ENCODE data around the gene SKIL. TPM values are rescaled to one million over a fixed set of nuclear protein-coding genes. Genes with fewer than 3 reads are reported as not detected.

Gene SKIL
- total RNA-seq, 1 experiment from 2014 or later = 29.0 TPM

GRCh38 chr3:170346481-170347392 is 10.8 kb upstream of the SKIL start:
- no peak for DNase-seq (ENCODE audit: low read depth)

- no peak for DNase-seq (ENCODE audit: low read depth)
Observed at GRCh38 chr3:170350515-170351413, 6.8 kb upstream of the SKIL start.

DNA sequence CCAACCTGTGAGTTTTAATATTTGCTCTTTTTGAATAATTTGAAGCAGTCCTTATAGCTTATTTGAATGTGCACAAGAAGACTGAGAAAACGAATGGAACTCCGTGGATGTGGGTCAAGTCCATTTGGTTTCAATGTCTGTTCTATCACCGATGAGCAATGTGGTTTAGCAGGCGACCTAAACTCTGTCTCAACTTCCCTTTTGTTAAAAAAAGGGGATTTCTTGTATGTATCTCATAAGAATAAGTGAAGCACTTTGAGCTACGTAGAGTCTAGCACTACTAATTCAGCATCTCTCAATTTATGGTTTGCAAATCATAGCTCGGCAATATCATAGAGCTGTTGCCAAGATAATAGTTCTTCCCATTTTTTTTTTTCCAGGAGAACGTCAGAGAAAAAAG is 4.6 kb upstream of the SKIL start:
- DNase-seq (ENCODE audit: low read depth) = no peak

GRCh38 chr3:170353485-170353884 is 4.0 kb upstream of the SKIL start:
- no peak for DNase-seq (ENCODE audit: low read depth)

DNA sequence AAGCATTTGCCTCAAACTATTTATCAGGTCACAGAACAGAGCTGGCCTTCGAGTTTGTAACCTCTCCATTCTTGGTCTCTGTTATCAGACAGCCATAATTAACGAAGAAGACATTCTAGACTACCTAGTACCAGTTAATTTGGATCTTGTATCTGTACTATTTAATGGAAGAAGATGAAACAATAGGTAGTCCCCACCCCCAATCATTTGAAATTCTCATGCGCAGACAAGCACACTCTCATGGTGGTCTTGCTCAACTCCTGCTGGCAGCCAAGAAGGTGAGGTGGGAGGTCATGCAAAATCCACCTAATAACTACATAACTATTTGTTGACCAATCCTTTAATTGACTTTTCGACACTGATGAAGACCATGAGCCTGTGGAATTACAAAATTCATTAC is 2.8 kb upstream of the SKIL start:
- no peak for DNase-seq (ENCODE audit: low read depth)

DNA sequence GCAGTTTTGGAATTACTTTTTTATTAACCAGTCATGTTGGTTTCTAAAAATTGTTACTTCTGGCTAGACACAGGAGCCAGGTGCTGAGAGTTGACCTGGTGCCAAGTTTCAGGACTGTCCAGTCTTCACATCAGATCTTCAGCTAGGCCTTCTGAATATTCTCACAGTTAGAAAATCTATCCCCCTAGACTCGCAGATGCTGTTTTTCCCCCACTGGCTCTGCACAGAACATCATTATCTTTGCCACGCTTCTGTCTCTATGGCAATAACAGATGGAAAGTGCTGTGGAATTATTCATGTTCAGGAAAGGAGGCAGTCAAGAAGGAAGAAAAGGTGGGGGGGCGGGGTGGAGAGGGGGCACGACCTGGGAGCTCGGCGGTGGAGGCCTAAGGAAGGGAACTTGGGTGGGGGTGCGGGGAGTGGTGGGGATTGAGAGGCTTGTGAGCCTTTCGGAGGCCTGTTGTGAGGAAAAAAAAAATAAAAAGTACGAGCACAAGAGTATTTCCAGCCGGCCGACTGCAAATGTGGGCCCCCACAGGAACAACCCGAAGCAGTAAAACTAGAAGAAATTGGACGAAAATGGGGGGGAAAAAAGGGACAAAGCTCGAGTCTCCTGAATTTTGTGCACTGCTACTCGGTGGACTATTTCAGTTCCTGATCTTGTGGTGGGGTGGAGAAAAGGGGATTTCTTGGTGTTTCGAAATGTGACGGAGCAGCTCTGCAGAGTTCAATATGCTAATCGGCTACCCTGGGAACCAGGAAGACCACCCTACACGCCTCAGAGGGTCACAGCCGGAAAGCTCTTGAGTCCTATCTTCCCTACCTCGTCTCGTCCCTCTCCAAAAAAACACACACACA is 1.5 kb upstream of the SKIL start:
- DNase-seq (ENCODE audit: low read depth) = peak; percentile 71

- DNase-seq (ENCODE audit: low read depth) = peak; percentile 90
Observed at GRCh38 chr3:170356596-170357175, 829 bp upstream of the SKIL start.

DNA sequence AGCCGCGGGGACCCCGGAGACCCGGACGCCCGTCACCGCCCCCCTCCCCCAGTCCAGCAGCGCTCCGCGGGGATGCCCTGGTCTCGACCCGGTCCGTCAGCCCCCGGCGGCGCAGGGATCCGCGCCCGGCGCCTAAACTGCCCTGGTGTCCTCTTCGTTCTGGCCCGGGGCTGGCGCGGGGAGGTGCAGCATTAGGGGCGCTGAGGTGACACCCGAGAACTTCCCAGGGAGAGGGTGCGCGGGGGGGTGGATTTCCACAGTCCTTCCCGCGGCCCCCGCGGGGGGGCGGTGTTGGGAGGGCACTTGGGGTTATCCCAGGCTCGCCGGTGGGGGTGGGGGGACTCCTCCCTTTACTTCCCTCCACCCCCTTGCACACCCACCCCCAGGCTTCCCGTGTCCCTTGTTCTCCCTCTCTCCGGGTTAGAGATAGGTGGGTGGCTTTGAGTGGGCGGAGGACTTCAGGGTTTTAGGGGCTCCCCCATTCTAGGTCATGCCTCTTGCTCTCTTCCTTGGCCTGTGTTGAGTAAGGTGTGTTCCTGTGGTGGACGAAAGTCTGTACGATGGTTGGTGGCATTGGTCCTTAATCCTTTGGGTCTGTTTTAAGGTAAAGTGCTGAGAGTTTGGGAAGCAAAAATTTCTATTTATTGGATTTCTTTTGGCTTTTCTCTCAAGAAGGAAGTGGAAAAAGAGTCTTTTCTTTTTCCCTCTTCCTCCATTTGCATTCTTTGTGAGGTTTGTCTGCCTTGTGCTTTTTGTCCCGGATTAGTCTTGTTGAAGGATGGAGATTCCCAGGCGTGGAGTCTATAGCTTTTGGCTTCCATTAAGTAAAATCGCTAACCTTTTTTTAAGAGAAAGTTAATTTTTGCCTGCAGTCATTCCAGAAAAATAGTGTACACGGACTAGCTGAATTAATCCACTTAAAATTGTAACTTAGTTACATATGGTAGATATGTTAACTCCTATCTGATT is 811 bp downstream of the SKIL start:
- peak; percentile 76 for DNase-seq (ENCODE audit: low read depth)

DNA sequence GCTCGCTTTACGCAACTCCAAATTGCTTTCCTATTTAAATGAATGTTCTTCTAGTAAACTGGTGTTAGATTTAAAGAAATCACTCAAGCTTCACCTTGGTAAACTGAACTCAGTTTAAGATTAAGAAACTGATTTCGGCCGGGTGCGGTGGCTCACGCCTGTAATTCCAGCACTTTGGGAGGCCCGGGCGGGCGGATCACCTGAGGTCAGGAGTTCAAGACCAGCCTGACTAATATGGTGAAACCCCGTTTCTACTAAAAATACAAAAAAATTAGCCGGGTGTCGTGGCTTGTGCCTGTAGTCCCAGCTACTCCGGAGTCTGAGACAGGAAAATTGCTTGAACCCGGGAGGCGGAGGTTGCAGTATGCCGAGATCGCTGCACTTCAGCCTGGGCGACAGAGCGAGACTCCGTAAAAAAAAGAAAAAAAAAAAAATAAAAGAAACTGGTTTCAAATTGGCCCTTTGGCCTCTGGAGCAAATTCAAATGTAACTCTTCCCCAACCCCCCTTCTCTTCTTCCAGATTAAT is 1.7 kb downstream of the SKIL start:
- DNase-seq (ENCODE audit: low read depth) = no peak

GRCh38 chr3:170360466-170360865 is 3.0 kb downstream of the SKIL start:
- DNase-seq (ENCODE audit: low read depth) = no peak

GRCh38 chr3:170360916-170361315 is 3.4 kb downstream of the SKIL start:
- DNase-seq (ENCODE audit: low read depth) = no peak

DNA sequence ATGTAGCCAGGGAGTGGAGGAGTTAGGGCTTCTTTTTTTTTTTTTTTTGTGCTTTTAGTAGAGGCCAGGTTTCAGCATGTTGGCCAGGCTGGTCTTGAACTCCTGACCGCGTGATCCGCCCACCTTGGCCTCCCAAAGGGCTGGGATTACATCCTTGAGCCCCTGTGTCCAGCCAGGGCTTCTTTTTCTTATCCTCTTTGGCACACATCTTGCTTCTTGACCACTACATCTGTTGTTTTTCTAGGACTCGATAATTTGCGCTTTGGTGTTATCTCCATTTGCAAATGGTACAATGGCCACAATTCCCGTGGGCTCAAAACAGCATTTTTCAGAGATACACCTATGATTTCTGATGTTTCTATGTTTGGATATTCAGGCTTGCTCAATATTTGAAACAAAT is 4.2 kb downstream of the SKIL start:
- DNase-seq (ENCODE audit: low read depth) = no peak

DNA sequence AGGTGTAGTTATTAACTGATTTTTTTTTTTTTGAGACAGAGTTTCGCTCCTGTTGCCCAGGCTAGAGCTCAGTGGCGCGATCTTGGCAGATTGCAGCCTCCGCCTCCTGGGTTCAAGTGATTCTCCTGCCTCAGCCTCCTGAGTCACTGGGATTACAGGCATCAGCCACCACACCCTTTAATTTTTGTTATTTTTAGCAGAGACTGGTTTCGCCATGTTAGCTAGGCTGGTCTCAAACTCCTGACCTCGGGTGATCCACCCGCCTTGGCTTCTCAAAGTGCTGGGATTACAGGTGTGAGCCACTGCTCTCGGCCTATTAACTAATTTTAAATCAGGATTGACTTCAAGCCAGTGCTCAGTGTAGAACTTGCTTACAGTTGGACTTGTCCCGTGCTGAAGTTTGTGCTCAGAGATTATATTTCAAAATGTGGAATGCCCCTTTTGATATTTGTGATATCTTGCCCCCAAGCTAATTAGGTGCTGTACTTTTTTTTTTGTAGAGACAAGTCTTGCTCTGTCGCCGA is 6.0 kb downstream of the SKIL start:
- no peak for DNase-seq (ENCODE audit: low read depth)

DNA sequence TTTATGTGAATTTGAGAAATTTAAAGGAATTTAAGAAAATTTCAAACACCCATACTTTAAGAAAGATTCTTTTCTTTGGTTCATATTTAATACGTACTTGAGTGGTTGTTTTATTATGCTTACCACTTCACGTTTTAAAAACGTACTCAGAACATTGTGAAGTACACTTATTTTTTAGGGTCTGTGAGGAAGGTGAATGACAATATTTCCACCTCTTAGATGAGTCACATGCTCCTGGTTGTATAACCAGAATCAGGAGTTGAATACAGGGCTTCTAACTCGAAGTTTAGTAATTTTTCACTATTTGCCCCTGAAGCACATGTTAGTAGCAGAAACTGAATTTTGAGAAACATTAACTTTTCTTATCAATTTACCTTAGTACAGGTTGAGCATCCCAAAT is 7.5 kb downstream of the SKIL start:
- no peak for DNase-seq (ENCODE audit: low read depth)

- DNase-seq (ENCODE audit: low read depth) = no peak
Observed at GRCh38 chr3:170367797-170368196, 10.3 kb downstream of the SKIL start.

DNA sequence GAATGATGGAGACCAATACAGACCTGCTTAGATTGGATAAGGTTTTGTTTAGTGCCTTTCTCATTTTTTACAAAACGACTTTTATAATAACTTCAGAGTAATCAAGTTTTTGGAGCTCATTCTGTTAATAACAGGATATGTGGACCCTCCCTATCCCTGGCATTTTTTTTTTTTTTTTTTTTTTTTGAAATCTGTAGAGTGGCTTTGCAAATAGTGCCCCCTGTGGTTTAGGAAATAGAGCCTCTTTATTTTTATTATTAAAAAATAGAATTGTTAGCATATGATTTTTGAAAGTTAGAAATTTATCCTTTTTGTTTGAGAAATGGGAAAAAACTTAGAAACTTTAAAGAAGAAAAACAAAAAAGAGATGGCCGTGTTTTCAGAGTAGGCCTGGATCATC is 11.4 kb downstream of the SKIL start:
- DNase-seq (ENCODE audit: low read depth) = no peak

DNA sequence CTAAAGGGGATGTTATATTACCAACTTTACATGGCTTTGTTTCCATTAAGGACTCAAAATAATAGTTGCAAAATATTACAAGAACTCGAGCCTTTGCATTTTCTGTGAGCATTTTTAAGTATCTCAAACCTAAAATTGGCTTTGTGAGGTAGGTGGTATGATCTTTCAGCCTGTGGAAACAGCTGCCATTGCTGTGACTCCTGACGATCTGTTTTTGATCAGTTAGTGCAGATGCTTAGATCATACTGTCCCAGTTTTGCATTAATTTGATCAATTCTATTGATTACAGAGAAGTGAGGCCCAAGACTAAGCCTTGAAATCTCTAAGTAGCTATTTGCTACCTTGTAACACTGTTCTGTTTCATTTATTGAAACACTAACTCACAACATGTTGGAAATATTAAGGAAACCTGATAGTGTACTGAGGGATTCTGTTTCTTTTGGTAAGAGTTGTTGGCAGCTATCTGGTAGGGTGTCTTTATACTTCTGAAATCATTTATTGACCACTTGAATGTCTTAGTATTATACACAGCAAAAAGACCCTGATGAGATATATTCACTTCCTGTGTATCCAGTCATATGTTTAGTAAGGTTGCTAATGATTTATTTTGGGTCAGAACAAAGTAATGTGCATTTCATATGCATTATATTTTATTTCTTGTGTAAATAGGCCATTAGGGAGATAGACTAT is 14.8 kb downstream of the SKIL start:
- peak; percentile 19 for DNase-seq (ENCODE audit: low read depth)

GRCh38 chr3:170383567-170383966 is 26.1 kb downstream of the SKIL start:
- DNase-seq (ENCODE audit: low read depth) = peak; percentile 29

DNA sequence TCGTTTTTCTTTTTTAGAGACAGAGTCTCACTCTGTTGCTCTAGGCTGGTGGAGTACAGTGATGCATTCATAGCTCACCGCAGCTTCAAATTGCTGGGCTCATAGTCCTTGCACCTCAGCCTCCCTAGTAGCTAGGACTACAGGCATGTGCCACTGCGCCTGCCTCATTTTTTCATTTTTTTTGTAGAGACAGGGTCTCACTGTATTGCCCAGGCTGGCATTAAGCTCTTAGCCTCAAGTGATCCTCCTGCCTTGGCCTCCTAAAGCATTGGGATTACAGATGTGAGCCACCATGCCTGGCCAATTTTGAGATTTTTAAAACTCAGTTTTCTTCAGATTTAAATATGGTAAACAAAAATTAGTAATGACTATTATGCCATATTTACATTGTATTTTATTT is 29.0 kb downstream of the SKIL start:
- no peak for DNase-seq (ENCODE audit: low read depth)
